ENCODE results near the gene TBC1D9B. TPM values are rescaled to one million over a fixed set of nuclear protein-coding genes. Genes with fewer than 3 reads are reported as not detected.

Gene TBC1D9B
- total and polyA plus RNA-seq, 2 of the 13 experiments (the other 11 are each of a cell fraction or from before 2014, with no cell fraction given), result 35.0 to 50.0 TPM

DNA sequence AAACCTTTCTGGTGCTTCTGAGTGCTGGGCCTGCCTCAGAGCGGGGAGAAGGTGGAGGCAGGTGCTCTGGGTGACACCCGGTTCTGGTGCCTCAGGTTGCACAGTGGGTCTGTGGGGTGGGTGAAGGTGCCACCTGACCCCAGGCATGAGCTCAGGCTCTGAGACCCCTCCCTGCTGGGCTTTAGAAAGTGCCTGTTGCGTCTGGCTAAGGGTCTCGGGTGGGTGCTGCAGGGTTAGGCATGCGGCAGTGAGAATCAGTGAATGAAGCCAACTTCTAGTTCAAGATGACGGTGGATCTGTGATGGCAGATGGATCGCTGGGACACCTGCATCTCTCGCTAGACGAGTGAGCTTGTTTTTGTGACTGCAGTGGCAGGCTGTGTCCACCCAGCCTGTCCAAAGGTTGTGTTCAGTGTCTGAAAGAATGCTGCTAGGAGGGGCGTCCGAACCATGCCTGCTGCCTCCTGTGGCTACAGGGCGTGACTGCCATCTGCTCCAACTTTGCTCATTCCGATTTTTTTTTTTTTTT lies 82.0 kb downstream of the TBC1D9B start (continued):
- TF ChIP-seq LCORL (IDR thresholded peaks at IDR 0.05) (no peak), LCORL (CRISPR knock-in tag; IDR thresholded peaks at IDR 0.05) (peak; percentile 93), KAT7 (CRISPR knock-in tag; IDR thresholded peaks at IDR 0.05; ENCODE audit: borderline replicate concordance) (peak; percentile 66; the same call in 1 of the 2 replicates), TOPORS (CRISPR knock-in tag; IDR thresholded peaks at IDR 0.05) (no peak), ZNF792 (CRISPR knock-in tag; IDR thresholded peaks at IDR 0.05) (0 out of 2 replicates have a peak, but pooled peaks have one; percentile 40), ZNF292 (CRISPR knock-in tag; IDR thresholded peaks at IDR 0.05; ENCODE audit: borderline replicate concordance, low read depth) (peak; percentile 89; the same call in 1 of the 2 replicates), ZBTB3 (CRISPR knock-in tag; IDR thresholded peaks at IDR 0.05; ENCODE audit: borderline replicate concordance, low read depth) (no peak), ZNF652 (CRISPR knock-in tag; IDR thresholded peaks at IDR 0.05; ENCODE audit: borderline replicate concordance, low read depth) (peak; percentile 10; the same call in 1 of the 2 replicates), ZFP62 (CRISPR knock-in tag; IDR thresholded peaks at IDR 0.05) (no peak), HDAC2 (CRISPR knock-in tag; IDR thresholded peaks at IDR 0.05) (peak; percentile 69; the same call in 1 of the 2 replicates), SMAD1 (CRISPR knock-in tag; IDR thresholded peaks at IDR 0.05; ENCODE audit: borderline replicate concordance, low read depth) (0 out of 2 replicates have a peak, but pooled peaks have one; percentile 35), SOX13 (IDR thresholded peaks at IDR 0.05) (no peak), SOX13 (CRISPR knock-in tag; conservative IDR thresholded peaks at IDR 0.05 in 1 of 2, IDR thresholded peaks at IDR 0.05 in 1 of 2) (peak in 1 of 2 experiments; percentile 33; a peak in 1 of 4 replicates), RBFOX2 (IDR thresholded peaks at IDR 0.05; ENCODE audit: low read depth, low read length) (peak; percentile 51; the same call in 1 of the 2 replicates), CEBPG (CRISPR knock-in tag; IDR thresholded peaks at IDR 0.05) (peak; percentile 31), HOXA3 (CRISPR knock-in tag; IDR thresholded peaks at IDR 0.05) (peak; percentile 79), HDAC1 (CRISPR knock-in tag; IDR thresholded peaks at IDR 0.05) (peak; percentile 63; the same call in 1 of the 2 replicates), RBM22 (optimal IDR thresholded peaks at IDR 0.05; ENCODE audit: low read length) (peak; percentile 33)
- TF ChIP-seq, protein P1, sequence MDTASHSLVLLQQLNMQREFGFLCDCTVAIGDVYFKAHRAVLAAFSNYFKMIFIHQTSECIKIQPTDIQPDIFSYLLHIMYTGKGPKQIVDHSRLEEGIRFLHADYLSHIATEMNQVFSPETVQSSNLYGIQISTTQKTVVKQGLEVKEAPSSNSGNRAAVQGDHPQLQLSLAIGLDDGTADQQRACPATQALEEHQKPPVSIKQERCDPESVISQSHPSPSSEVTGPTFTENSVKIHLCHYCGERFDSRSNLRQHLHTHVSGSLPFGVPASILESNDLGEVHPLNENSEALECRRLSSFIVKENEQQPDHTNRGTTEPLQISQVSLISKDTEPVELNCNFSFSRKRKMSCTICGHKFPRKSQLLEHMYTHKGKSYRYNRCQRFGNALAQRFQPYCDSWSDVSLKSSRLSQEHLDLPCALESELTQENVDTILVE (CRISPR knock-in tag; IDR thresholded peaks at IDR 0.05), result no peak
- TF ChIP-seq, protein P2, sequence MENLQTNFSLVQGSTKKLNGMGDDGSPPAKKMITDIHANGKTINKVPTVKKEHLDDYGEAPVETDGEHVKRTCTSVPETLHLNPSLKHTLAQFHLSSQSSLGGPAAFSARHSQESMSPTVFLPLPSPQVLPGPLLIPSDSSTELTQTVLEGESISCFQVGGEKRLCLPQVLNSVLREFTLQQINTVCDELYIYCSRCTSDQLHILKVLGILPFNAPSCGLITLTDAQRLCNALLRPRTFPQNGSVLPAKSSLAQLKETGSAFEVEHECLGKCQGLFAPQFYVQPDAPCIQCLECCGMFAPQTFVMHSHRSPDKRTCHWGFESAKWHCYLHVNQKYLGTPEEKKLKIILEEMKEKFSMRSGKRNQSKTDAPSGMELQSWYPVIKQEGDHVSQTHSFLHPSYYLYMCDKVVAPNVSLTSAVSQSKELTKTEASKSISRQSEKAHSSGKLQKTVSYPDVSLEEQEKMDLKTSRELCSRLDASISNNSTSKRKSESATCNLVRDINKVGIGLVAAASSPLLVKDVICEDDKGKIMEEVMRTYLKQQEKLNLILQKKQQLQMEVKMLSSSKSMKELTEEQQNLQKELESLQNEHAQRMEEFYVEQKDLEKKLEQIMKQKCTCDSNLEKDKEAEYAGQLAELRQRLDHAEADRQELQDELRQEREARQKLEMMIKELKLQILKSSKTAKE (CRISPR knock-in tag; IDR thresholded peaks at IDR 0.05; ENCODE audit: borderline replicate concordance), result no peak; the same call in 1 of the 2 replicates
- TF ChIP-seq, protein P3, sequence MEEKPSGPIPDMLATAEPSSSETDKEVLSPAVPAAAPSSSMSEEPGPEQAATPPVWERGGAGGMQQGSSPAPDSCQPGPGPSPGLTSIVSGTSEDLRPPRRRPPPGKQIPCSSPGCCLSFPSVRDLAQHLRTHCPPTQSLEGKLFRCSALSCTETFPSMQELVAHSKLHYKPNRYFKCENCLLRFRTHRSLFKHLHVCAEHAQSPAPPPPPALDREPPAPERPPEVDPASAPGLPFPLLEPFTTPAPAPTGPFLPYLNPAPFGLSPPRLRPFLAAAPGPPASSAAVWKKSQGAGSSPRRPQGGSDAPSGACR (CRISPR knock-in tag; IDR thresholded peaks at IDR 0.05), result 0 out of 2 replicates have a peak, but pooled peaks have one; percentile 36
- TF ChIP-seq, protein P4, sequence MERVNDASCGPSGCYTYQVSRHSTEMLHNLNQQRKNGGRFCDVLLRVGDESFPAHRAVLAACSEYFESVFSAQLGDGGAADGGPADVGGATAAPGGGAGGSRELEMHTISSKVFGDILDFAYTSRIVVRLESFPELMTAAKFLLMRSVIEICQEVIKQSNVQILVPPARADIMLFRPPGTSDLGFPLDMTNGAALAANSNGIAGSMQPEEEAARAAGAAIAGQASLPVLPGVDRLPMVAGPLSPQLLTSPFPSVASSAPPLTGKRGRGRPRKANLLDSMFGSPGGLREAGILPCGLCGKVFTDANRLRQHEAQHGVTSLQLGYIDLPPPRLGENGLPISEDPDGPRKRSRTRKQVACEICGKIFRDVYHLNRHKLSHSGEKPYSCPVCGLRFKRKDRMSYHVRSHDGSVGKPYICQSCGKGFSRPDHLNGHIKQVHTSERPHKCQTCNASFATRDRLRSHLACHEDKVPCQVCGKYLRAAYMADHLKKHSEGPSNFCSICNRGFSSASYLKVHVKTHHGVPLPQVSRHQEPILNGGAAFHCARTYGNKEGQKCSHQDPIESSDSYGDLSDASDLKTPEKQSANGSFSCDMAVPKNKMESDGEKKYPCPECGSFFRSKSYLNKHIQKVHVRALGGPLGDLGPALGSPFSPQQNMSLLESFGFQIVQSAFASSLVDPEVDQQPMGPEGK (CRISPR knock-in tag; IDR thresholded peaks at IDR 0.05), result peak; percentile 38; the same call in 1 of the 2 replicates
- TF ChIP-seq, protein P5, sequence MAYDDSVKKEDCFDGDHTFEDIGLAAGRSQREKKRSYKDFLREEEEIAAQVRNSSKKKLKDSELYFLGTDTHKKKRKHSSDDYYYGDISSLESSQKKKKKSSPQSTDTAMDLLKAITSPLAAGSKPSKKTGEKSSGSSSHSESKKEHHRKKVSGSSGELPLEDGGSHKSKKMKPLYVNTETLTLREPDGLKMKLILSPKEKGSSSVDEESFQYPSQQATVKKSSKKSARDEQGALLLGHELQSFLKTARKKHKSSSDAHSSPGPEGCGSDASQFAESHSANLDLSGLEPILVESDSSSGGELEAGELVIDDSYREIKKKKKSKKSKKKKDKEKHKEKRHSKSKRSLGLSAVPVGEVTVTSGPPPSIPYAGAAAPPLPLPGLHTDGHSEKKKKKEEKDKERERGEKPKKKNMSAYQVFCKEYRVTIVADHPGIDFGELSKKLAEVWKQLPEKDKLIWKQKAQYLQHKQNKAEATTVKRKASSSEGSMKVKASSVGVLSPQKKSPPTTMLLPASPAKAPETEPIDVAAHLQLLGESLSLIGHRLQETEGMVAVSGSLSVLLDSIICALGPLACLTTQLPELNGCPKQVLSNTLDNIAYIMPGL (CRISPR knock-in tag; IDR thresholded peaks at IDR 0.05; ENCODE audit: borderline replicate concordance in 1 of 2, low read depth in 1 of 2), result peak; percentile 20 to 34; a peak in 2 of 4 replicates

All from HepG2 (cell line).